Ishikawa (cell line): Measurements from ENCODE around the gene GNAO1.

Experiments used
- CEBPB ChIP-seq: IDR thresholded peaks from 2 replicates; pipeline ENCODE4 v1.6.1; 2012
- CREB1 ChIP-seq: IDR thresholded peaks from 2 replicates; pipeline ENCODE4 v1.6.1; 2012; ENCODE audit warnings: low read depth
- EGR1 ChIP-seq: IDR thresholded peaks from 2 replicates; pipeline ENCODE4 v1.6.1; 2012
- EP300 ChIP-seq: IDR thresholded peaks from 2 replicates; pipeline ENCODE4 v1.6.1; 2012; ENCODE audit warnings: borderline replicate concordance
- FOXM1 ChIP-seq: IDR thresholded peaks from 2 replicates; pipeline ENCODE4 v1.6.1; 2012; ENCODE audit warnings: low read depth, borderline replicate concordance
- NFIC ChIP-seq: IDR thresholded peaks from 2 replicates; pipeline ENCODE4 v1.6.1; 2012
- RAD21 ChIP-seq: IDR thresholded peaks from 2 replicates; pipeline ENCODE4 v1.6.1; 2012; ENCODE audit warnings: low read depth
- TAF1 ChIP-seq: IDR thresholded peaks from 2 replicates; pipeline ENCODE4 v1.6.1; 2012; ENCODE audit warnings: low read depth, mild to moderate bottlenecking
- TCF12 ChIP-seq: IDR thresholded peaks from 2 replicates; pipeline ENCODE4 v1.6.1; 2012; ENCODE audit warnings: low read depth
- TEAD4 ChIP-seq: IDR thresholded peaks from 2 replicates; pipeline ENCODE4 v1.6.1; 2012
- USF1 ChIP-seq: IDR thresholded peaks from 2 replicates; pipeline ENCODE4 v1.6.1; 2012
- YY1 ChIP-seq: IDR thresholded peaks from 2 replicates; pipeline ENCODE4 v1.6.1; 2012; ENCODE audit warnings: low read depth
- ZBTB7A ChIP-seq: IDR thresholded peaks from 2 replicates; pipeline ENCODE4 v1.6.1; 2012; ENCODE audit warnings: low read depth
- TF ChIP-seq, protein P1 (sequence below): IDR thresholded peaks from 2 replicates; pipeline ENCODE4 v1.6.1; 2012
- TF ChIP-seq, protein P2 (sequence below): IDR thresholded peaks from 2 replicates; pipeline ENCODE4 v1.6.1; 2012; ENCODE audit warnings: low read depth, mild to moderate bottlenecking

Gene GNAO1

DNA sequence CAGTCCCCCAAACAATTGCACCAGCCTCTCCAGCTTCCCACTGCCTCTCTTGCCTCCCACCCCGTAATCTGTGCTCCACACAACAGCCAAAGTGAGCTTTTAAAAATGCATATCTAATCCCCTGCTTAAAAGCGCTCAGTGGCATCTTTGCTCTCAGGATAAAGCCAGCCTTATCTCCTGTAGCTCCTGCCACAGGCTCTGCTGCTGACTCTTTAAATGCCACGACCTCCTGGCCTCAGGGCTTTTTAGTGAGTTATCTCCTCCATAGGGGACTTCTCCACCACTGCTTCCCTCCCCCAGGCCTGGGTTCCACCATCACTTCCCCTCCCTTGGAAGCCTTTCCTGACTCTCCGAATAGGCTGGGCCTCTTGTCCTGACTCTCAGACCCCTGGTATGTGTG lies 98.6 kb downstream of the GNAO1 start:
- TF ChIP-seq TAF1 (no peak), ZBTB7A (no peak), TCF12 (no peak)
- TF ChIP-seq, protein P1, sequence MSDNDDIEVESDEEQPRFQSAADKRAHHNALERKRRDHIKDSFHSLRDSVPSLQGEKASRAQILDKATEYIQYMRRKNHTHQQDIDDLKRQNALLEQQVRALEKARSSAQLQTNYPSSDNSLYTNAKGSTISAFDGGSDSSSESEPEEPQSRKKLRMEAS, result no peak

GRCh38 chr16:56294014-56294413 lies 102.7 kb downstream of the GNAO1 start:
- TF ChIP-seq EP300, result no peak
- no peak for TF ChIP-seq CEBPB
- no peak for TF ChIP-seq ZBTB7A
- no peak for TF ChIP-seq TAF1
- no peak for TF ChIP-seq USF1
- TF ChIP-seq, protein P1, result no peak
- TF ChIP-seq EGR1, result no peak
- no peak for TF ChIP-seq YY1
- TF ChIP-seq TEAD4, result no peak
- no peak for TF ChIP-seq NFIC

DNA sequence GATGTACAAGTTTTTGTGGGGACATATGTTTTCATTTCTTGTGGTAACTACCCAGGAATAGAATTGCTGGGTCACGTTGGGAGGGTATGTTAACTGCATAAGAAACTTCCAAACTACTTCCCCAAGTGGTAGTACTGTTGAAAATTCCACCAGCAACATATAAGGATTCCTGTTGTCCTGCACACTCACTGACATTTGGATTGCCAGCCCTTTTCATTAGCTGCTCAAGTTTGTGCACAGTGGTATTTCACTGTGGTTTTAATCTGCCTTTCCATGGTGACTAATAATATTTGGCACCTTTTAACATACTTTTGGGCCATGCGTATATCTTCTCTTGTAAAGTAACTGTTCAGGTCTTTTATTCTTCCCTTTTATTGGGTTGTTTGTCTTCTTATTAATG lies 103.3 kb downstream of the GNAO1 start:
- TF ChIP-seq, protein P1, result no peak
- TF ChIP-seq RAD21 (no peak), TCF12 (no peak), USF1 (no peak), NFIC (no peak), TAF1 (no peak), ZBTB7A (no peak), EP300 (no peak)
- TF ChIP-seq, protein P2, sequence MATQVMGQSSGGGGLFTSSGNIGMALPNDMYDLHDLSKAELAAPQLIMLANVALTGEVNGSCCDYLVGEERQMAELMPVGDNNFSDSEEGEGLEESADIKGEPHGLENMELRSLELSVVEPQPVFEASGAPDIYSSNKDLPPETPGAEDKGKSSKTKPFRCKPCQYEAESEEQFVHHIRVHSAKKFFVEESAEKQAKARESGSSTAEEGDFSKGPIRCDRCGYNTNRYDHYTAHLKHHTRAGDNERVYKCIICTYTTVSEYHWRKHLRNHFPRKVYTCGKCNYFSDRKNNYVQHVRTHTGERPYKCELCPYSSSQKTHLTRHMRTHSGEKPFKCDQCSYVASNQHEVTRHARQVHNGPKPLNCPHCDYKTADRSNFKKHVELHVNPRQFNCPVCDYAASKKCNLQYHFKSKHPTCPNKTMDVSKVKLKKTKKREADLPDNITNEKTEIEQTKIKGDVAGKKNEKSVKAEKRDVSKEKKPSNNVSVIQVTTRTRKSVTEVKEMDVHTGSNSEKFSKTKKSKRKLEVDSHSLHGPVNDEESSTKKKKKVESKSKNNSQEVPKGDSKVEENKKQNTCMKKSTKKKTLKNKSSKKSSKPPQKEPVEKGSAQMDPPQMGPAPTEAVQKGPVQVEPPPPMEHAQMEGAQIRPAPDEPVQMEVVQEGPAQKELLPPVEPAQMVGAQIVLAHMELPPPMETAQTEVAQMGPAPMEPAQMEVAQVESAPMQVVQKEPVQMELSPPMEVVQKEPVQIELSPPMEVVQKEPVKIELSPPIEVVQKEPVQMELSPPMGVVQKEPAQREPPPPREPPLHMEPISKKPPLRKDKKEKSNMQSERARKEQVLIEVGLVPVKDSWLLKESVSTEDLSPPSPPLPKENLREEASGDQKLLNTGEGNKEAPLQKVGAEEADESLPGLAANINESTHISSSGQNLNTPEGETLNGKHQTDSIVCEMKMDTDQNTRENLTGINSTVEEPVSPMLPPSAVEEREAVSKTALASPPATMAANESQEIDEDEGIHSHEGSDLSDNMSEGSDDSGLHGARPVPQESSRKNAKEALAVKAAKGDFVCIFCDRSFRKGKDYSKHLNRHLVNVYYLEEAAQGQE, result no peak

DNA sequence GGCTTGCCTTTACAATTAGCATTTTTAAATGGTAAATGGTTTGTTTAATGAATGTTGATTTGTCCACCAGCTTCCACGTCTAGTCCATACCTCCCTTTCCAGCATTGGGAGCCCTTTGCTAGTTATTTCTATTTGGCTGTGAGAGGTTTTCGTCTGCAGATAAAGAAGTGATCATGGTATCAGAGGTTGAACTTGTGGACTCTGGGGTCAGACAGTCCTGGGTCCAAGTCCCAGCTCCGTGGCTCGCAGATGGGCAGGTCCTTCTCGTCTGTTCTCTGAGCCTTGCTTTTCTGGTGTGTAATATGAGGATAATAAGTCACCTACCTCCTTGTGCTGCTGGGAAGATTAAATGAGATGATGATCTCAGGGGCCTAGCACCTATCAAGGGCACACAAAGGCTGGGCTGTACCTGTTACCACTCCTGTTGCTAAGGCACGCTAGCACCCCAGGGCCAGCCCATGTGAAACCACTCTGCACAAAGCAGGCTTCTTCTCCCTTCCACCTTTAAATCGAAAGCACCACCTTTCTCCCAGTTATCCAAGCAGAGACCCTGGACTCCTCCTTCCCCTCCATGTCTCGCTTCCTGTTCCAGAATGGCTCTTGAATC lies 103.9 kb downstream of the GNAO1 start:
- TF ChIP-seq, protein P1, result no peak
- TF ChIP-seq ZBTB7A, result no peak
- no peak for TF ChIP-seq TEAD4
- no peak for TF ChIP-seq YY1
- TF ChIP-seq EP300, result no peak
- TF ChIP-seq, protein P2, result no peak
- TF ChIP-seq CEBPB, result no peak
- TF ChIP-seq CREB1, result no peak
- TF ChIP-seq RAD21, result no peak
- no peak for TF ChIP-seq EGR1
- no peak for TF ChIP-seq TCF12
- TF ChIP-seq NFIC, result no peak
- TF ChIP-seq FOXM1, result no peak
- TF ChIP-seq TAF1, result no peak

- no peak for TF ChIP-seq FOXM1
- TF ChIP-seq, protein P2, result no peak
- no peak for TF ChIP-seq TEAD4
- TF ChIP-seq CEBPB, result no peak
- no peak for TF ChIP-seq ZBTB7A
- TF ChIP-seq USF1, result no peak
- TF ChIP-seq, protein P1, result no peak
- no peak for TF ChIP-seq TAF1
- no peak for TF ChIP-seq RAD21
- no peak for TF ChIP-seq TCF12
These were observed 104.6 kb downstream of the GNAO1 start for GRCh38 chr16:56295739-56296527.
